Calu3 (cell line): Measurements from ENCODE around the gene JSRP1. TPM values are rescaled to one million over a fixed set of nuclear protein-coding genes. Genes with fewer than 3 reads are reported as not detected.

ENCODE experiments used
- BruUV-seq: library from RNA; stranded (reverse); fragments of 400-500 nt; replicated peaks from 2 replicates; lab custom pipeline; 2021; lab: Mats Ljungman, UMichigan
- CTCF ChIA-PET: fragments of 300-600 bp; sonication (Branson Sonifier 250); formaldehyde crosslinking; loops from one replicate; lab custom pipeline; 2022; ENCODE audit warnings: antibody characterized with exemption; lab: Charles Lee
- DNase-seq: peaks from one replicate; pipeline ENCODE4 v3.0.0; 2022
- H3K27ac Mint-ChIP-seq: one replicate; pipeline ENCODE4 v1.8.0; 2022; ENCODE audit warnings: mixed read lengths; ENCODE audit not compliant: unreplicated experiment
- H3K27me3 Mint-ChIP-seq: one replicate; pipeline ENCODE4 v1.8.0; 2022; ENCODE audit warnings: mixed read lengths; ENCODE audit not compliant: unreplicated experiment
- H3K36me3 Mint-ChIP-seq: one replicate; pipeline ENCODE4 v1.8.0; 2022; ENCODE audit warnings: mild to moderate bottlenecking, moderate library complexity, mixed read lengths; ENCODE audit not compliant: insufficient read depth, unreplicated experiment
- H3K4me1 Mint-ChIP-seq: one replicate; pipeline ENCODE4 v1.8.0; 2022; ENCODE audit warnings: mild to moderate bottlenecking, low read depth, mixed read lengths; ENCODE audit not compliant: unreplicated experiment
- H3K4me3 Mint-ChIP-seq: one replicate; pipeline ENCODE4 v1.8.0; 2022; ENCODE audit warnings: mild to moderate bottlenecking, low read depth, moderate library complexity, mixed read lengths; ENCODE audit not compliant: unreplicated experiment
- H3K9me3 Mint-ChIP-seq: one replicate; pipeline ENCODE4 v1.8.0; 2022; ENCODE audit warnings: low read depth, mixed read lengths; ENCODE audit not compliant: unreplicated experiment
- intact Hi-C: fragments of 100-400 bp; cut with micrococcal nuclease; formaldehyde crosslinking; loops from one replicate; pipeline ENCODE4 v1.10.0; 2022; ENCODE audit not compliant: unreplicated experiment
- total RNA-seq: library from RNA; stranded (reverse); gene quantifications from 2 replicates; pipeline ENCODE4 v1.2.3, GENCODE V29; 2022
- TF ChIP-seq, protein P1 (sequence below): fragments of 200-600 bp; IDR thresholded peaks from one replicate; pipeline ENCODE4 v1.8.0; 2022; ENCODE audit warnings: antibody characterized with exemption; ENCODE audit not compliant: unreplicated experiment

JSRP1 gene
- total RNA-seq, 1 experiment from 2014 or later, result 0.73 TPM

GRCh38 chr19:2261438-2262172, 5.4 kb upstream of the JSRP1 start:
- H3K27me3 Mint-ChIP-seq, result no peaks in the 10 kb centered on the region
- no TSS peak for BruUV-seq
- no peak for DNase-seq
- CTCF ChIA-PET, result interaction anchor here (0.6 to 1.4 kb wide), 2 partner anchors 11 to 26 kb away, joined by 3 to 4 read pairs; no protein-coding TSS in a partner anchor
- H3K4me3 Mint-ChIP-seq, result no peak overlapping the region
- H3K4me1 Mint-ChIP-seq, result peaks cover 3% of the 10 kb centered on the region
- peaks cover 4% of the 10 kb centered on the region for H3K36me3 Mint-ChIP-seq
- H3K27ac Mint-ChIP-seq, result no peak overlapping the region
- intact Hi-C loops, result no loop called here
- TF ChIP-seq, protein P1, sequence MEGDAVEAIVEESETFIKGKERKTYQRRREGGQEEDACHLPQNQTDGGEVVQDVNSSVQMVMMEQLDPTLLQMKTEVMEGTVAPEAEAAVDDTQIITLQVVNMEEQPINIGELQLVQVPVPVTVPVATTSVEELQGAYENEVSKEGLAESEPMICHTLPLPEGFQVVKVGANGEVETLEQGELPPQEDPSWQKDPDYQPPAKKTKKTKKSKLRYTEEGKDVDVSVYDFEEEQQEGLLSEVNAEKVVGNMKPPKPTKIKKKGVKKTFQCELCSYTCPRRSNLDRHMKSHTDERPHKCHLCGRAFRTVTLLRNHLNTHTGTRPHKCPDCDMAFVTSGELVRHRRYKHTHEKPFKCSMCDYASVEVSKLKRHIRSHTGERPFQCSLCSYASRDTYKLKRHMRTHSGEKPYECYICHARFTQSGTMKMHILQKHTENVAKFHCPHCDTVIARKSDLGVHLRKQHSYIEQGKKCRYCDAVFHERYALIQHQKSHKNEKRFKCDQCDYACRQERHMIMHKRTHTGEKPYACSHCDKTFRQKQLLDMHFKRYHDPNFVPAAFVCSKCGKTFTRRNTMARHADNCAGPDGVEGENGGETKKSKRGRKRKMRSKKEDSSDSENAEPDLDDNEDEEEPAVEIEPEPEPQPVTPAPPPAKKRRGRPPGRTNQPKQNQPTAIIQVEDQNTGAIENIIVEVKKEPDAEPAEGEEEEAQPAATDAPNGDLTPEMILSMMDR, result peak; percentile 53
- no peaks in the 10 kb centered on the region for H3K9me3 Mint-ChIP-seq

- Mint-ChIP-seq H3K4me1 (no peaks in the 10 kb centered on the region), H3K27me3 (no peaks in the 10 kb centered on the region), H3K9me3 (no peaks in the 10 kb centered on the region), H3K4me3 (no peak overlapping the region), H3K36me3 (no peaks in the 10 kb centered on the region), H3K27ac (no peak overlapping the region)
- intact Hi-C loops, result no loop called here
- TF ChIP-seq, protein P1, result no peak
- BruUV-seq, result no TSS peak
- DNase-seq, result no peak
- CTCF ChIA-PET, result no interaction called here
Observed at GRCh38 chr19:2260341-2260805, 4.2 kb upstream of the JSRP1 start.

DNA sequence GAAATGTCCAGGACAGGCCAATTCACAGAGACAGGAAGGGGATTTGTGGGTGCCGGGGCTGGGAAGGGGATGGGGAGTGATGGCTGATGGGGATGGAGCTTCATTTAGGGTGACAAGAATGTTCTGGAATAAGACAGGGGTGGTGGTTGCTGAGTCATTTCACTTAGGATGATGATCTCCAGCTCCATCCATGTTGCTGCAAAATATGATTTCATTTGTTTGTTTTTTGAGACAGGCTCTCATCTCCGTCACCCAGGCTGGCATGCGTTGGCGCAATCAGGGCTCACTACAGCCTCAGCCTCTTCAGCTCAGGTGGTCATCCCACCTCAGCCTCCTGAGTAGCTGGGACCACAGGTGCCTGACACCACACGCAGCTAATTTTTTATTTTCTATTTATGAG, 3.1 kb upstream of the JSRP1 start:
- TF ChIP-seq, protein P1, result no peak
- intact Hi-C loops, result no loop called here
- H3K4me3 Mint-ChIP-seq, result no peak overlapping the region
- no TSS peak for BruUV-seq
- H3K27ac Mint-ChIP-seq, result no peak overlapping the region
- H3K9me3 Mint-ChIP-seq, result no peaks in the 10 kb centered on the region
- no peaks in the 10 kb centered on the region for H3K4me1 Mint-ChIP-seq
- no peaks in the 10 kb centered on the region for H3K36me3 Mint-ChIP-seq
- CTCF ChIA-PET, result no interaction called here
- no peaks in the 10 kb centered on the region for H3K27me3 Mint-ChIP-seq
- DNase-seq, result no peak

- Mint-ChIP-seq H3K9me3 (no peaks in the 10 kb centered on the region), H3K27me3 (no peaks in the 10 kb centered on the region), H3K4me1 (no peaks in the 10 kb centered on the region), H3K36me3 (peaks cover 9% of the 10 kb centered on the region), H3K4me3 (no peak overlapping the region), H3K27ac (no peak overlapping the region)
- intact Hi-C loops, result no loop called here
- TF ChIP-seq, protein P1, result no peak
- CTCF ChIA-PET, result no interaction called here
- DNase-seq, result no peak
- no TSS peak for BruUV-seq
Observed at GRCh38 chr19:2255112-2255845, 938 bp downstream of the JSRP1 start.
